ENCODE results near the gene FMNL2. TPM values are rescaled to one million over a fixed set of nuclear protein-coding genes. Genes with fewer than 3 reads are reported as not detected.

The FMNL2 gene
- total RNA-seq, 4 donors from 2014 or later: 23.5 to 28.0 (median 23.8) TPM

DNA sequence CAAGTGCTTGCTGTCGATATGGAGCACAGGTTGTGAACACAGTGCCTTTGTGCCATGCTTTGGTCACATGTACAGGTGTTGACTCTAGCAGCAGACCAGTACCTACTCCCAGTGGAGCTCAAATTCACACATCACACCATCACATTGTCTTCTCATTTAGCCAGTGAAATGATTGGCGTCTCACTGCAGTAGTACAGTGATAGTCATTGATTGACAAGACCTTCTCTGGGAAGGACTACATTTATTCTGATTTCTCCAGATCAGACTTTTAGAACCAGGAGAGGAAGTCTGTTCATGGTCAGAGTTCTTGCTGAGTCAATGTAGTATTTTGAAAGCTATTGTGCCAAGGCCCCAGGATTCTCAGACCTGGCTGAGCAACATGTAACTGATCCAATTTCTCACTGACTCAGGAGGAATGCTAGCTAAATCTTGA lies 75.2 kb downstream of the FMNL2 start:
- no peaks in the 10 kb centered on the region for H3K36me3 ChIP-seq
- H3K9me3 ChIP-seq: no peaks in the 10 kb centered on the region
- H3K4me1 ChIP-seq: peaks cover 28 to 53% (median 43%) of the 10 kb centered on the region in 4 donors
- intact Hi-C loops (cut with DNase I): no loop called here
- no peak for DNase-seq (ENCODE audit: extremely low spot score)
- no peak overlapping the region for H3K4me3 ChIP-seq
- no peak for TF ChIP-seq EP300 (IDR thresholded peaks at IDR 0.05)
- no peak for TF ChIP-seq POLR2AphosphoS5 (IDR thresholded peaks at IDR 0.05)
- TF ChIP-seq, protein P1, sequence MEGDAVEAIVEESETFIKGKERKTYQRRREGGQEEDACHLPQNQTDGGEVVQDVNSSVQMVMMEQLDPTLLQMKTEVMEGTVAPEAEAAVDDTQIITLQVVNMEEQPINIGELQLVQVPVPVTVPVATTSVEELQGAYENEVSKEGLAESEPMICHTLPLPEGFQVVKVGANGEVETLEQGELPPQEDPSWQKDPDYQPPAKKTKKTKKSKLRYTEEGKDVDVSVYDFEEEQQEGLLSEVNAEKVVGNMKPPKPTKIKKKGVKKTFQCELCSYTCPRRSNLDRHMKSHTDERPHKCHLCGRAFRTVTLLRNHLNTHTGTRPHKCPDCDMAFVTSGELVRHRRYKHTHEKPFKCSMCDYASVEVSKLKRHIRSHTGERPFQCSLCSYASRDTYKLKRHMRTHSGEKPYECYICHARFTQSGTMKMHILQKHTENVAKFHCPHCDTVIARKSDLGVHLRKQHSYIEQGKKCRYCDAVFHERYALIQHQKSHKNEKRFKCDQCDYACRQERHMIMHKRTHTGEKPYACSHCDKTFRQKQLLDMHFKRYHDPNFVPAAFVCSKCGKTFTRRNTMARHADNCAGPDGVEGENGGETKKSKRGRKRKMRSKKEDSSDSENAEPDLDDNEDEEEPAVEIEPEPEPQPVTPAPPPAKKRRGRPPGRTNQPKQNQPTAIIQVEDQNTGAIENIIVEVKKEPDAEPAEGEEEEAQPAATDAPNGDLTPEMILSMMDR (IDR thresholded peaks at IDR 0.05): no peak
- no peak for TF ChIP-seq POLR2A (IDR thresholded peaks at IDR 0.05; ENCODE audit: low read depth)
- WGBS: 100% methylated on average over 2 of the region's 2 CpGs
- H3K27me3 ChIP-seq: no peaks in the 10 kb centered on the region
- no peak overlapping the region for H3K27ac ChIP-seq (replicated peaks in 1 of 4)

DNA sequence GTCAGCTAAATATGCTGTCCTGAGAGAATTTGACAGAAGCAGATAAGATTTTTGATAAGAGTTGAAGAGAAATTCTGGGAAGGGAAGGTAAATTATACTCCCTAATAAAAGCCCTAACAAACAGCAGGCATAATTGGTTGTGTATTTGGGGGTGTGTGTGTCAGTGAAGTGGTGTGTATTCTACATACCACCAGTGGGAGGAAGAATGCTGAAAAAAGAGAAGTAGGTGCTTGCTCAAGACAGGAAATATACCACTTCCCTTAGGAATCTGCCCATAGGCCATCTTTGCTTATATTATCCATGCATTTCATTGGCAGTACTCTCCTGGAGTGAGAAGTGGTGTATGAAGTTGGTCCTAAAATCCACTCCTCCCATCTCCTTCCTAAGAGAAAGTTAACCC lies 76.2 kb downstream of the FMNL2 start:
- H3K27ac ChIP-seq (replicated peaks in 1 of 4): no peak overlapping the region
- intact Hi-C loops (cut with DNase I): no loop called here
- peaks cover 23 to 53% (median 42%) of the 10 kb centered on the region in 4 donors for H3K4me1 ChIP-seq

DNA sequence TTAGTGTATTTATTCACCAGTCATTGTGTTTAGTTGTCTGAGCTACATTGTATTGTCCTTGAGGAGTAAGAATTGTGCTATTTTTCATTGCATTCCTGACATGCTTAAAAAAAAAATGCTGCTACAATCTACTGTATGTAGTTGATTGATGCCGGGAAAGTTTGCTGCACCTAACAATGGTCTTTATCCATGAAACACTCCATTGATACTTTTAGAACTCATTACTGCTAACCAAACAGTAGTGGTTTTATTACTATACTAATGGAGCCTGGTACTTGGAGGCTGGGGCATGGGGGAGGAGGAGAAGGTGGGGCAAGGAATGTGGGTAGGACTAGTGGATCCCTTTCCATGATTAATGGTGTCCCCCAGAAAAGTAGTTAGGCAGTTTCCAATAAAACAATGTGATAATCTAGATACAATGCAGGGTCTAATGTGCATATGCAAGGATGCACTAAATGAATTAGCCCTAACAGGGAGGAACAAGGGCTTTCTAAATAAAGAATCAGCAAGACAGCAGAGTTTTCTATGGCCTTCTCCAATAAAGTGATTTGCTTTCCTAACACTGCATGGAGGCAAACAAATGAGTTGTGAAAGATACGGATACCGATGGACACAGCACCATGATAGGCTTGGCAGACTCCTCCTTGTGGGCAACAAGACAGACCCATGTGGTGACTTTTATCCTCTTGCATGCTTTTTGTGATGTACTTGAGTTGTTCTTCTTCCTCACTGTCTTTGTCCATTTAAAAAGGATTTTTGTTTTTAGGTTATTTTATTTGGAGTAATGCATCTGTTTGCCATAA lies 78.5 kb downstream of the FMNL2 start:
- intact Hi-C loops (cut with DNase I): no loop called here
- 90% methylated on average over 3 of the region's 3 CpGs for WGBS
- Histone ChIP-seq H3K4me3 (no peak overlapping the region), H3K27ac (replicated peaks in 1 of 4) (no peak overlapping the region), H3K36me3 (no peaks in the 10 kb centered on the region), H3K27me3 (no peaks in the 10 kb centered on the region), H3K4me1 (peaks cover 11 to 34% (median 25%) of the 10 kb centered on the region in 4 donors), H3K9me3 (no peaks in the 10 kb centered on the region)
- DNase-seq (ENCODE audit: extremely low spot score): peak; percentile 31
- TF ChIP-seq POLR2AphosphoS5 (IDR thresholded peaks at IDR 0.05) (no peak), POLR2A (IDR thresholded peaks at IDR 0.05; ENCODE audit: low read depth) (no peak), EP300 (IDR thresholded peaks at IDR 0.05) (no peak)
- TF ChIP-seq, protein P1 (IDR thresholded peaks at IDR 0.05): no peak

More for the DNA sequence above, 76.2 kb downstream of the FMNL2 start:
- no peaks in the 10 kb centered on the region for H3K27me3 ChIP-seq
- TF ChIP-seq EP300 (IDR thresholded peaks at IDR 0.05) (no peak), POLR2AphosphoS5 (IDR thresholded peaks at IDR 0.05) (no peak), POLR2A (IDR thresholded peaks at IDR 0.05; ENCODE audit: low read depth) (no peak)
- TF ChIP-seq, protein P1 (IDR thresholded peaks at IDR 0.05): no peak
- DNase-seq (ENCODE audit: extremely low spot score): no peak
- H3K4me3 ChIP-seq: no peak overlapping the region
- no peaks in the 10 kb centered on the region for H3K36me3 ChIP-seq
- H3K9me3 ChIP-seq: no peaks in the 10 kb centered on the region

DNA sequence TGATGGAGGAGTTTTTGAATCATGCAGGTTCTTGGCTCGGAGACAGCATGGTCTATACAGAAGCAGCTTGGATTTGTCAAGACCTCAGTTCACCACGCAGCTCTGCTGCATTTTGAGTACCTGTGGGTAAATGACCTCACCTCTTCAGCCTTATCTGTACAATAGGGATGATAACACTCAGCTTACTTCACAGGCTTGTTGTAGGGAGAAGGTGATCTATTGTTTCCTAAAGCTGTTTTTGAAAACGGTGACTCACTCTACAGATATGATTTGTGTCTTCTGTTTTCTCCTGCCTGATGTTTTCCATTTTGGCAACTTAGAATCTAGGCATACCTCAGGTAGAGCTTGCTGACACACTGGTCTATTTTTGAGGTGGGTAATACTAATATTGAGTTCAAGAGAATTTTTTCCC lies 80.3 kb downstream of the FMNL2 start:
- H3K36me3 ChIP-seq: no peaks in the 10 kb centered on the region
- no peaks in the 10 kb centered on the region for H3K9me3 ChIP-seq
- intact Hi-C loops (cut with DNase I): no loop called here
- H3K27ac ChIP-seq (replicated peaks in 1 of 4): no peak overlapping the region
- no peaks in the 10 kb centered on the region for H3K27me3 ChIP-seq
- no peak for TF ChIP-seq POLR2A (IDR thresholded peaks at IDR 0.05; ENCODE audit: low read depth)
- H3K4me1 ChIP-seq: peaks cover 11 to 33% (median 30%) of the 10 kb centered on the region in 4 donors
- 64% methylated on average over 3 of the region's 3 CpGs for WGBS
- no peak overlapping the region for H3K4me3 ChIP-seq
- peak; percentile 45 for DNase-seq (ENCODE audit: extremely low spot score)

DNA sequence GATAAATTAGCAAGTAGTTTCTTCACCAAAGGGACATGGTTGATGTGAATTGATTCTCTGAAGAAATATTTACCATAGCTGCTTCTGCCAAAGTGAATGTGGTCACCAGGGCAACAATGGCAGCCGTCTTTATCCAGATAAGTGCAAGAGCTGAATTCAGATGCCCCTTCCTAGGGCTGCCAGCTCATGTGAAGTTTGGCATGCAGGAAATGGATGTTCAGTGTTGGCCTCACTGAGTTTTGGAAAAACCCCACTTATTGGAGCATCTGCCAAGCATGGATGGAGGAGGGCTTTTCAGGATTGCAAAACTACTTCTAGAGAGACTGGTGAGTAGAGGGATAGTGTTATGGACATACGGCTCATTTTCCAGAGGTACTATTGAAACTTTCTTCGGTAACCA lies 80.8 kb downstream of the FMNL2 start:
- DNase-seq (ENCODE audit: extremely low spot score): peak; percentile 55
- no peaks in the 10 kb centered on the region for H3K9me3 ChIP-seq
- TF ChIP-seq, protein P1 (IDR thresholded peaks at IDR 0.05): no peak
- TF ChIP-seq EP300 (IDR thresholded peaks at IDR 0.05) (no peak), POLR2A (IDR thresholded peaks at IDR 0.05; ENCODE audit: low read depth) (no peak), POLR2AphosphoS5 (IDR thresholded peaks at IDR 0.05) (no peak)
- no peak overlapping the region for H3K27ac ChIP-seq (replicated peaks in 1 of 4)
- intact Hi-C loops (cut with DNase I): no loop called here
- WGBS: 88% methylated on average over 3 of the region's 3 CpGs
- H3K4me3 ChIP-seq: no peak overlapping the region
- no peaks in the 10 kb centered on the region for H3K36me3 ChIP-seq
- H3K4me1 ChIP-seq: peaks cover 17 to 34% (median 31%) of the 10 kb centered on the region in 4 donors
- H3K27me3 ChIP-seq: no peaks in the 10 kb centered on the region

Measured in esophagus muscularis mucosa (tissue), 4 donors.